Eye (tissue), 1 donor: Measurements from ENCODE around the gene BRINP2.

ENCODE experiments used
- DNase-seq: peaks from one replicate; pipeline ENCODE4 v3.0.0-alpha.2; 2015

Gene BRINP2

GRCh38 chr1:177219554-177220458 lies 49.0 kb downstream of the BRINP2 start:
- no peak for DNase-seq

GRCh38 chr1:177223359-177223758 lies 52.6 kb downstream of the BRINP2 start:
- DNase-seq = no peak

GRCh38 chr1:177227978-177228692 lies 57.4 kb downstream of the BRINP2 start:
- DNase-seq = no peak

GRCh38 chr1:177228693-177229065 lies 57.9 kb downstream of the BRINP2 start:
- DNase-seq = no peak

GRCh38 chr1:177229781-177230180 lies 59.0 kb downstream of the BRINP2 start:
- no peak for DNase-seq

- no peak for DNase-seq
Observed at GRCh38 chr1:177230228-177231016, 59.7 kb downstream of the BRINP2 start.

GRCh38 chr1:177235350-177235749 lies 64.6 kb downstream of the BRINP2 start:
- no peak for DNase-seq

- no peak for DNase-seq
Observed at GRCh38 chr1:177236962-177237361, 66.2 kb downstream of the BRINP2 start.

GRCh38 chr1:177238967-177239366 lies 68.2 kb downstream of the BRINP2 start:
- no peak for DNase-seq

GRCh38 chr1:177239792-177240191 lies 69.0 kb downstream of the BRINP2 start:
- no peak for DNase-seq

GRCh38 chr1:177243773-177244172 lies 73.0 kb downstream of the BRINP2 start:
- DNase-seq = no peak

- peak; percentile 37 for DNase-seq
Observed at GRCh38 chr1:177246710-177247580, 76.2 kb downstream of the BRINP2 start.

GRCh38 chr1:177247623-177248176 lies 76.9 kb downstream of the BRINP2 start:
- DNase-seq = no peak

GRCh38 chr1:177248258-177248657 lies 77.5 kb downstream of the BRINP2 start:
- DNase-seq = no peak

GRCh38 chr1:177249231-177249630 lies 78.5 kb downstream of the BRINP2 start:
- no peak for DNase-seq

- DNase-seq = no peak
Observed at GRCh38 chr1:177252877-177253276, 82.1 kb downstream of the BRINP2 start.

- no peak for DNase-seq
Observed at GRCh38 chr1:177255411-177255810, 84.7 kb downstream of the BRINP2 start.

- peak; percentile 68 for DNase-seq
Observed at GRCh38 chr1:177256153-177257075, 85.7 kb downstream of the BRINP2 start.

GRCh38 chr1:177257128-177257527 lies 86.4 kb downstream of the BRINP2 start:
- peak; percentile 48 for DNase-seq

GRCh38 chr1:177257576-177257975 lies 86.8 kb downstream of the BRINP2 start:
- DNase-seq = no peak

GRCh38 chr1:177270863-177271262 lies 100.1 kb downstream of the BRINP2 start:
- no peak for DNase-seq
